ENCODE measurements around the gene GLIS1.

GLIS1 gene

GRCh38 chr1:53508991-53509666, 229.8 kb downstream of the GLIS1 start:
- DNase-seq (ENCODE audit: low read depth): no peak

- DNase-seq (ENCODE audit: low read depth): no peak
These were observed 230.6 kb downstream of the GLIS1 start for GRCh38 chr1:53508056-53508990.

GRCh38 chr1:53507116-53507820, 231.7 kb downstream of the GLIS1 start:
- no peak for DNase-seq (ENCODE audit: low read depth)

- DNase-seq (ENCODE audit: low read depth): no peak
These were observed 232.5 kb downstream of the GLIS1 start for GRCh38 chr1:53506355-53507050.

- no peak for DNase-seq (ENCODE audit: low read depth)
These were observed 233.1 kb downstream of the GLIS1 start for GRCh38 chr1:53505891-53506290.

GRCh38 chr1:53505401-53505800, 233.6 kb downstream of the GLIS1 start:
- no peak for DNase-seq (ENCODE audit: low read depth)

- no peak for DNase-seq (ENCODE audit: low read depth)
These were observed 234.1 kb downstream of the GLIS1 start for GRCh38 chr1:53504901-53505300.

- DNase-seq (ENCODE audit: low read depth): no peak
These were observed 235.3 kb downstream of the GLIS1 start for GRCh38 chr1:53503433-53504217.

- no peak for DNase-seq (ENCODE audit: low read depth)
These were observed 236.1 kb downstream of the GLIS1 start for GRCh38 chr1:53502641-53503432.

- DNase-seq (ENCODE audit: low read depth): no peak
These were observed 237.6 kb downstream of the GLIS1 start for GRCh38 chr1:53501065-53502005.

- DNase-seq (ENCODE audit: low read depth): no peak
These were observed 238.5 kb downstream of the GLIS1 start for GRCh38 chr1:53500204-53501064.

GRCh38 chr1:53499257-53500203, 239.4 kb downstream of the GLIS1 start:
- no peak for DNase-seq (ENCODE audit: low read depth)

- no peak for DNase-seq (ENCODE audit: low read depth)
These were observed 240.3 kb downstream of the GLIS1 start for GRCh38 chr1:53498555-53499131.

- no peak for DNase-seq (ENCODE audit: low read depth)
These were observed 243.2 kb downstream of the GLIS1 start for GRCh38 chr1:53495633-53496345.

GRCh38 chr1:53490351-53490750, 248.6 kb downstream of the GLIS1 start:
- no peak for DNase-seq (ENCODE audit: low read depth)

GRCh38 chr1:53486395-53487026, 252.5 kb downstream of the GLIS1 start:
- no peak for DNase-seq (ENCODE audit: low read depth)

All from non-pigmented ciliary epithelial cell (primary cell).